Chondrocyte (in vitro differentiated cells): ENCODE results near the gene ACAD9. TPM values are rescaled to one million over a fixed set of nuclear protein-coding genes. Genes with fewer than 3 reads are reported as not detected.
A peak's percentile ranks its signal among the peaks of the same experiment; 100 is the strongest.

Experiments used
- DNase-seq: peaks from one replicate; pipeline ENCODE4 v3.0.0; 2021; ENCODE audit warnings: mixed read lengths, low spot score
- H3K27ac Mint-ChIP-seq: one replicate; pipeline ENCODE4 v1.8.0; 2021; ENCODE audit warnings: mild to moderate bottlenecking, moderate library complexity, mixed read lengths; ENCODE audit not compliant: unreplicated experiment
- H3K27me3 Mint-ChIP-seq: 2 replicates; pipeline ENCODE4 v1.8.0; 2021; ENCODE audit warnings: low read depth, mixed read lengths
- H3K36me3 Mint-ChIP-seq: 2 replicates; pipeline ENCODE4 v1.8.0; 2021; ENCODE audit warnings: low read depth, mixed read lengths
- H3K4me1 Mint-ChIP-seq: 2 replicates; pipeline ENCODE4 v1.8.0; 2021; ENCODE audit warnings: low read depth, mild to moderate bottlenecking, mixed read lengths
- H3K4me3 Mint-ChIP-seq: one replicate; pipeline ENCODE4 v1.8.0; 2021; ENCODE audit warnings: mild to moderate bottlenecking, moderate library complexity, mixed read lengths; ENCODE audit not compliant: unreplicated experiment
- H3K9me3 Mint-ChIP-seq: 2 replicates; pipeline ENCODE4 v1.8.0; 2021; ENCODE audit warnings: low read depth, mixed read lengths
- total RNA-seq: library from RNA; stranded (reverse); gene quantifications from 3 replicates; pipeline ENCODE4 v1.2.1, GENCODE V29; 2021
- TF ChIP-seq, protein P1 (sequence below): fragments of 200-600 bp; sonication (generic); IDR thresholded peaks from 2 replicates; pipeline ENCODE4 v1.5.0; 2021; ENCODE audit warnings: antibody characterized with exemption, mild to moderate bottlenecking, moderate library complexity

The ACAD9 gene
- total RNA-seq, 1 donor from 2014 or later = 33.9 TPM

DNA sequence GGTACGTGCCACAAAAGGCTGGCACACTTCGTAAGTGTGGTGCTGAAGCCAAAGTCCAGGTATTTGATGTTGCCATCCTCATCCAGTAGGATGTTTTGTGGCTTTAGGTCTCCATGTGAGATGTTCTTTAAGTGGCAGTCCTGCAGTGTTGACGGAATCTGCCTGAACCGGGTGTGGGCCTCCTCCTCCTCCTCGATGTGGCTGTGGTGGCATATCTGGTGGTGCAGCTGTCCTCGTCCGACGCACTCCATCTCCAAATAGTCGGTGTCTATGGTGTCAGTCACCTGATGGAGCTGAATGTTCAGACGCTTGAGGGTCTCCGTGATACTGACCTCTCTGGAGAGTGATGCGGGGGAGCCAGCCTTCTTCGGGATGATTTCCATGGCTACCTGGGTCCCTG, 30.5 kb upstream of the ACAD9 start:
- TF ChIP-seq, protein P1, sequence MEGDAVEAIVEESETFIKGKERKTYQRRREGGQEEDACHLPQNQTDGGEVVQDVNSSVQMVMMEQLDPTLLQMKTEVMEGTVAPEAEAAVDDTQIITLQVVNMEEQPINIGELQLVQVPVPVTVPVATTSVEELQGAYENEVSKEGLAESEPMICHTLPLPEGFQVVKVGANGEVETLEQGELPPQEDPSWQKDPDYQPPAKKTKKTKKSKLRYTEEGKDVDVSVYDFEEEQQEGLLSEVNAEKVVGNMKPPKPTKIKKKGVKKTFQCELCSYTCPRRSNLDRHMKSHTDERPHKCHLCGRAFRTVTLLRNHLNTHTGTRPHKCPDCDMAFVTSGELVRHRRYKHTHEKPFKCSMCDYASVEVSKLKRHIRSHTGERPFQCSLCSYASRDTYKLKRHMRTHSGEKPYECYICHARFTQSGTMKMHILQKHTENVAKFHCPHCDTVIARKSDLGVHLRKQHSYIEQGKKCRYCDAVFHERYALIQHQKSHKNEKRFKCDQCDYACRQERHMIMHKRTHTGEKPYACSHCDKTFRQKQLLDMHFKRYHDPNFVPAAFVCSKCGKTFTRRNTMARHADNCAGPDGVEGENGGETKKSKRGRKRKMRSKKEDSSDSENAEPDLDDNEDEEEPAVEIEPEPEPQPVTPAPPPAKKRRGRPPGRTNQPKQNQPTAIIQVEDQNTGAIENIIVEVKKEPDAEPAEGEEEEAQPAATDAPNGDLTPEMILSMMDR = no peak
- Mint-ChIP-seq H3K27me3 (no peaks in the 10 kb centered on the region), H3K9me3 (peaks cover 2% of the 10 kb centered on the region), H3K4me3 (no peak overlapping the region), H3K36me3 (no peaks in the 10 kb centered on the region), H3K4me1 (peaks cover 13% of the 10 kb centered on the region), H3K27ac (no peak overlapping the region)
- no peak for DNase-seq

DNA sequence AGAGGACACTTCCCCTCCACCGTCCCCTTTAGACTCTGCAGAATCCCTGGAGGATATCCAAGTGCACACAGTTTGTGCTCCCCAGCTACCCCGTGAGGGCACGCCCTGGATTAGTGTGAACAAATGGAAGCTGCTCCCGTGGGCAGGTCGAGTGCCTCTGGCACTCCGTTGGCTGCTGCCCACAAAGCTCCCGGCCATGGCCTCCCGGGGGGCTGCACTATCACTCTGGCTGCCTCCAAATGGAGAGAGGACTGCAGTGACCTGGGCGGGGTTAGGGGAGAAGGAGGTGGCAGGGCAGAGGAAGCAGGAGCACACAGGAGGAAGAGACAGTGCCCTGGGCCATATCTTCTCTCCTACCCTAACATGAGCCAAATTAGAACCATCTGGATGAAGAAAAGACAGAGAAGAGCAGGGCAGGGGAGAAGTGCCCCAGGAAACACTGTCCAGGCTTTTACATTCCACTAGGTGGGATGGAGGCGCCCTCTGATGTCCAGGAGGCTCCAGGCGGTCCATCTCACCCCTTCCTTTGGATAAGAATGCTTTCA, 29.4 kb upstream of the ACAD9 start:
- no peak for DNase-seq
- peaks cover 12% of the 10 kb centered on the region for H3K4me1 Mint-ChIP-seq

DNA sequence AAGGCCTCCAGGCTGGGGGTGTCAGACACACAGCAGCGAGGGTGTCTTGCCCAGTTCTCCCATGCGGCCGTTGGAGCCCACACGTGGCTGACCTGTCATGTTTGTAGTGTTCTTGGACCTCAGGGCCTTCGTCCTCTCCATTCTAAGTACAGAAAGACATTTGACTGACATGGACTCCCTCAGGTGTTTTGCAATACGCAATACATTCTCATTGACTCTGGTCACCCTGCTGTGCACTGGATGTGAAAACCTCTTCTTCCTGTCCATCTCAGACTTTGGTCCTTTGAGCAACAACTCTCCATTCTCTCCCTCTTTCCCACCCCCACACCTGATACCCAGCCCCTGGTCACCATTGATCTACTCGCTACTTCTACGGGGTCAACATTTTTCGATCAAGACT, 28.9 kb upstream of the ACAD9 start:
- H3K27me3 Mint-ChIP-seq = no peaks in the 10 kb centered on the region
- peaks cover 6% of the 10 kb centered on the region for H3K4me1 Mint-ChIP-seq
- H3K9me3 Mint-ChIP-seq = peaks cover 10% of the 10 kb centered on the region
- no peak overlapping the region for H3K4me3 Mint-ChIP-seq
- no peak overlapping the region for H3K27ac Mint-ChIP-seq
- peaks cover 3% of the 10 kb centered on the region for H3K36me3 Mint-ChIP-seq
- no peak for DNase-seq
- TF ChIP-seq, protein P1 = no peak

More for the DNA sequence above, 29.4 kb upstream of the ACAD9 start:
- Mint-ChIP-seq H3K36me3 (peaks cover 3% of the 10 kb centered on the region), H3K9me3 (peaks cover 10% of the 10 kb centered on the region), H3K4me3 (no peak overlapping the region), H3K27me3 (no peaks in the 10 kb centered on the region), H3K27ac (no peak overlapping the region)
- TF ChIP-seq, protein P1 = peak; percentile 60

DNA sequence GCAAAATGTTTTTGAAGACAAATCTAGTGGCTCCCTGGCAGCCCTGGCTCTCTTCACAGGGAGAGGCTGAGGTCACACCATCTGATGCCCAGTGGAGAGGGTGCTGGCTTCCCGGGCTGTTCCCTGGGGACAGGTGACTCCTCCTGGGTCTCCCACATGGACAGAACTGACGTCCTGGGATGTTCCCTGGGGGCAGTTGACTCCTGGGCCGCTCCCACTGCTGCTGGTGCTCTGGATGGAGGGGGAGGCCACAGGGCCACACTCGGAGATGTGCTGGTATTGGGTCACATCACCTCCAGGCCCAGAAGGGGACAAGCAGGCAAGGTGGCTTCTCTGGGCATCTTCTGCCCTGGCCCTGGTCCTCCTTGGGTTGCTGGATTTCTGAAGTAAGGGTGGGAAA, 27.8 kb upstream of the ACAD9 start:
- H3K9me3 Mint-ChIP-seq = peaks cover 10% of the 10 kb centered on the region
- no peak overlapping the region for H3K27ac Mint-ChIP-seq
- no peak for DNase-seq
- no peaks in the 10 kb centered on the region for H3K27me3 Mint-ChIP-seq
- H3K4me3 Mint-ChIP-seq = no peak overlapping the region
- no peaks in the 10 kb centered on the region for H3K4me1 Mint-ChIP-seq
- TF ChIP-seq, protein P1 = no peak
- peaks cover 3% of the 10 kb centered on the region for H3K36me3 Mint-ChIP-seq

DNA sequence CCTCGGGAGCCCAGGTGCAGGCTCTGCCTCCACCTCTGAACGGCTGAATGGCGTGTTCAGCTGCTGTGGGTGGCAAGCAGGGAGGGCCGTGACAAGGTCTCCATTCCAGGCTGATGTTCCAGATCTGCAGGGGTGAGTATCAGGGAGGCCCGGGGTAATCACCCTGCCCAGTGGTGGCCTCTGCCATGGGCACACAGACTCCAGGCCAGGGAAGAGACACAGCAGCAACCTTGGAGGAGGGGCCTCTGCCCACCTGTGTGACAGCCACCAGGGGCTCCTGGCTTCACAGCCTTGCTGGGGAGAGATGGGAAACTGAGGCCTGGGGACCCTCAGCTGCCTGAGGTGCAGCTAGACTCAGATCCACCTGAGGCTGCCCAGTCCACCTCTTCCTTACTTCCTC, 25.6 kb upstream of the ACAD9 start:
- H3K9me3 Mint-ChIP-seq = peaks cover 22% of the 10 kb centered on the region
- no peak for DNase-seq
- no peak overlapping the region for H3K27ac Mint-ChIP-seq
- no peak overlapping the region for H3K4me3 Mint-ChIP-seq
- TF ChIP-seq, protein P1 = no peak
- peaks cover 7% of the 10 kb centered on the region for H3K36me3 Mint-ChIP-seq
- no peaks in the 10 kb centered on the region for H3K27me3 Mint-ChIP-seq
- H3K4me1 Mint-ChIP-seq = no peaks in the 10 kb centered on the region
